Heart left ventricle (tissue), 13 donors: ENCODE measurements around the gene LIMK2.

ENCODE experiments used
- POLR2A ChIP-seq, 2 donors: fragments of 450-650 bp; IDR thresholded peaks; one replicate each; pipeline ENCODE4 v1.6.1; 2017; ENCODE audit warnings: antibody characterized with exemption in 2 of 2, mild to moderate bottlenecking in 2 of 2, moderate library complexity in 2 of 2
- TF ChIP-seq, protein P1 (sequence below), 12 donors: fragments of 200-600 bp; sonication (generic) in 4 of 12; IDR thresholded peaks; one replicate each; pipeline versions ENCODE4 v1.5.0 to v1.8.0; 2018 to 2022; ENCODE audit warnings: antibody characterized with exemption in 12 of 12, mild to moderate bottlenecking in 5 of 12
- donor health status: ischemic (EF 13 %, LVEDD 7.1; RV severe dilation, severe dysfunction).
- donor health status: DM: no; HTN: yes; CAD: no.
- donor health status: DM: no; HTN: no; CAD: no.
- donor health status: ischemic (EF 25% LVEDD 6.9; RV normal size, moderate dysfunction).
- donor health status: ischemic (EF 25% LVEDD 5.7; RV mildly dilated, moderate dysfunction).
- donor health status: ischemic (EF 35%, LVEDD 5.7; RV mildly dilated, moderate dysfunction).
- donor health status: nonischemic (EF 11% LVEDD 7.7; RV severe dilation, severe dysfunction).
- donor health status: DM: yes; HTN: yes; CAD: no.
- donor health status: PGD.
- donor health status: ischemic (EF 29% LVEDD 5.4; RV normal size, mild dysfunction).
- donor health status: nonischemic (EF 23%, LVEDD 6.1; RV moderate dilation, normal function).

DNA sequence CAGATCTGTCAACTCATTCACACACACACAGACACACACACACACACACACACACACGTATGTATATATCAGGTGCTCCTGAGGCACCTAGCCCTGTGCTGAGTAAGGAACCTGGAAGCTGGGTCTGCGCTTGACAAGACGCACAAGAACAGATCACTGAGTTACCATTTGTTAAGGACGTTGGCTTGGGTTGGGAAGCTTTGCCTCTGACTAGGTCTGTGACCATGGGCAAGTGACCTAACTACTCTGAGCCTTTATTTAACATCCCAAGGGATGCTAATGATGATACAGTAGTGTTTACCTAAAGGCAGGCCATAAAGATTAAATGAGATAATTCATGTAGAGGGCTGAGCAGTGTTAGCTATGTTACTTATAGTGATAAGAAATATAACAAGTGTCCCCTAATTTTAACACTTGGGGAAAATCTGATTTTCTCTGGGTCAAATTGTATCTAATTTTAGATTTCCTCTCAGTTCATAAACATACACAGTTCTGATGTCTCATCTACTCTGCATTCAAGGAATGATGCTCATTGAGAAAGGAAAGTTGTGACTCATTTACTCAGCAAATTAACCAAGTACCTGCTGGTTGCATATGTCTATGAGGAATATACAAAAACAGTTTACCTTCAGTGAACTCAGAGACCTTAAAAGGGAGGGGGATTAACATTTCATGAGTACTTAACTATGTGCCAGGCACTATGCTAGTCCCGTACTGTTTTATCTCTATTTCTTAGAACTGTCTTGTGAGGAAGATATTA lies 38.5 kb upstream of the LIMK2 start:
- no peak for TF ChIP-seq POLR2A (IDR thresholded peaks at IDR 0.05)
- TF ChIP-seq, protein P1, sequence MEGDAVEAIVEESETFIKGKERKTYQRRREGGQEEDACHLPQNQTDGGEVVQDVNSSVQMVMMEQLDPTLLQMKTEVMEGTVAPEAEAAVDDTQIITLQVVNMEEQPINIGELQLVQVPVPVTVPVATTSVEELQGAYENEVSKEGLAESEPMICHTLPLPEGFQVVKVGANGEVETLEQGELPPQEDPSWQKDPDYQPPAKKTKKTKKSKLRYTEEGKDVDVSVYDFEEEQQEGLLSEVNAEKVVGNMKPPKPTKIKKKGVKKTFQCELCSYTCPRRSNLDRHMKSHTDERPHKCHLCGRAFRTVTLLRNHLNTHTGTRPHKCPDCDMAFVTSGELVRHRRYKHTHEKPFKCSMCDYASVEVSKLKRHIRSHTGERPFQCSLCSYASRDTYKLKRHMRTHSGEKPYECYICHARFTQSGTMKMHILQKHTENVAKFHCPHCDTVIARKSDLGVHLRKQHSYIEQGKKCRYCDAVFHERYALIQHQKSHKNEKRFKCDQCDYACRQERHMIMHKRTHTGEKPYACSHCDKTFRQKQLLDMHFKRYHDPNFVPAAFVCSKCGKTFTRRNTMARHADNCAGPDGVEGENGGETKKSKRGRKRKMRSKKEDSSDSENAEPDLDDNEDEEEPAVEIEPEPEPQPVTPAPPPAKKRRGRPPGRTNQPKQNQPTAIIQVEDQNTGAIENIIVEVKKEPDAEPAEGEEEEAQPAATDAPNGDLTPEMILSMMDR (IDR thresholded peaks at IDR 0.05), result no peak
